ENCODE data around the gene NCAPG2.

The NCAPG2 gene

GRCh38 chr7:158587162-158588084 is 117.2 kb downstream of the NCAPG2 start, which contains the start of gene PTPRN2:
TSS of gene PTPRN2 (minus strand) at chr7:158587823.
- H3K4me3 ChIP-seq (ENCODE audit: low read depth in 1 of 2, low read length in 2 of 2), result no peak within 1 kb of the TSS
- no peak within 1 kb of the TSS for H3K4me2 ChIP-seq (ENCODE audit: insufficient read depth, low read length)
- no peaks in the 10 kb centered on the region for H3K79me2 ChIP-seq (ENCODE audit: insufficient read depth, low read length)
- no peak within 1 kb of the TSS for H3K9ac ChIP-seq (ENCODE audit: low read depth, low read length)
- H3K4me1 ChIP-seq (ENCODE audit: insufficient read depth, low read length), result no peaks in the 10 kb centered on the region
- H3K27ac ChIP-seq (ENCODE audit: low read length), result no peak within 1 kb of the TSS
- H4K20me1 ChIP-seq (ENCODE audit: insufficient read depth, low read length), result no peaks in the 10 kb centered on the region
- no peaks in the 10 kb centered on the region for H3K27me3 ChIP-seq (ENCODE audit: insufficient read depth, low read length, poor library complexity)
- TF ChIP-seq EZH2 (IDR thresholded peaks at IDR 0.05; ENCODE audit: borderline replicate concordance, low read depth, low read length, severe bottlenecking), result no peak
- no peak for DNase-seq
- H2AFZ ChIP-seq (ENCODE audit: low read depth, low read length), result no peak within 1 kb of the TSS
- ATAC-seq (ENCODE audit: insufficient read depth, low read depth), result no peak
- no peaks in the 10 kb centered on the region for H3K36me3 ChIP-seq (ENCODE audit: insufficient read depth, low read length)
- H3K9me3 ChIP-seq (ENCODE audit: insufficient read depth, low read length, severe bottlenecking), result no peaks in the 10 kb centered on the region

DNA sequence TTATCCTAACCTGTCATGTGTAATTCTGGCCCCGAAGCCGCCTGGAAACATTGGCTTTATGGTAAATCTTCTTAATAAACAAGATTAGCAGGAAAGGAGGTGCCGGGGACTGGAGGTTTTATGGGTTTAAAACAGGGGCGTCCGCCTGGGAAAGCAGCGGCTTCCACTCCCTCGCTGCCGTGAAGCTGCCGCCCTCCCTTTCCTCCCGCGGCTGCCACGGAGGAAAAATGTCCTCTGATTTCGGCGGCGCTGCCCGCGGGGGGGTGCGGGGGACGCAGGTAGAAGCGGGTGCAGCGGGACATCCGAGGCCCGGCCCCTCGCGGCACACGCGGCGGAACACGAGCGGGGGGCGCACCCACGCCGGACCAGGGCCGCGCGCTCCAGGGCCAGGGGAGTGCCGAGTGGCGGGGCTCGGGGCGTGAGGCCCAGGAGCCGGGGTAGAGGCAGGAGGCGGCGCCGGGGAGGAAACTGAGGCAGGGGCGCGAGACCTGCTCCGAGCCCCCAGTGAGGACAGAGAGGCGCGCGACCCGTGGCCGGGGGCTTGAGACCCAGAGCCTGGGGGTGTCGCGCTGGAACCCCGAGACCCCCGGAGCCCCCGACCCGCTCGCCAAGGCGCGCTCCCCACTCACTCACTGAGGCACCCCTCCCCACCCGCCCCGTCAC is 118.0 kb downstream of the NCAPG2 start:
- Histone ChIP-seq H3K4me3 (ENCODE audit: low read depth in 1 of 2, low read length in 2 of 2) (no peak overlapping the region), H3K4me1 (ENCODE audit: insufficient read depth, low read length) (no peaks in the 10 kb centered on the region), H2AFZ (ENCODE audit: low read depth, low read length) (no peak overlapping the region), H3K4me2 (ENCODE audit: insufficient read depth, low read length) (no peak overlapping the region), H3K36me3 (ENCODE audit: insufficient read depth, low read length) (no peaks in the 10 kb centered on the region), H3K79me2 (ENCODE audit: insufficient read depth, low read length) (no peaks in the 10 kb centered on the region), H4K20me1 (ENCODE audit: insufficient read depth, low read length) (no peaks in the 10 kb centered on the region), H3K9me3 (ENCODE audit: insufficient read depth, low read length, severe bottlenecking) (no peaks in the 10 kb centered on the region), H3K9ac (ENCODE audit: low read depth, low read length) (no peak overlapping the region), H3K27ac (ENCODE audit: low read length) (no peak overlapping the region), H3K27me3 (ENCODE audit: insufficient read depth, low read length, poor library complexity) (no peaks in the 10 kb centered on the region)
- ATAC-seq (ENCODE audit: insufficient read depth, low read depth) (no peak), DNase-seq (no peak)
- no peak for TF ChIP-seq CTCF (IDR thresholded peaks at IDR 0.05; ENCODE audit: borderline replicate concordance, extremely low read depth, low read length, poor library complexity, severe bottlenecking)
- no peak for TF ChIP-seq EZH2 (IDR thresholded peaks at IDR 0.05; ENCODE audit: borderline replicate concordance, low read depth, low read length, severe bottlenecking)

DNA sequence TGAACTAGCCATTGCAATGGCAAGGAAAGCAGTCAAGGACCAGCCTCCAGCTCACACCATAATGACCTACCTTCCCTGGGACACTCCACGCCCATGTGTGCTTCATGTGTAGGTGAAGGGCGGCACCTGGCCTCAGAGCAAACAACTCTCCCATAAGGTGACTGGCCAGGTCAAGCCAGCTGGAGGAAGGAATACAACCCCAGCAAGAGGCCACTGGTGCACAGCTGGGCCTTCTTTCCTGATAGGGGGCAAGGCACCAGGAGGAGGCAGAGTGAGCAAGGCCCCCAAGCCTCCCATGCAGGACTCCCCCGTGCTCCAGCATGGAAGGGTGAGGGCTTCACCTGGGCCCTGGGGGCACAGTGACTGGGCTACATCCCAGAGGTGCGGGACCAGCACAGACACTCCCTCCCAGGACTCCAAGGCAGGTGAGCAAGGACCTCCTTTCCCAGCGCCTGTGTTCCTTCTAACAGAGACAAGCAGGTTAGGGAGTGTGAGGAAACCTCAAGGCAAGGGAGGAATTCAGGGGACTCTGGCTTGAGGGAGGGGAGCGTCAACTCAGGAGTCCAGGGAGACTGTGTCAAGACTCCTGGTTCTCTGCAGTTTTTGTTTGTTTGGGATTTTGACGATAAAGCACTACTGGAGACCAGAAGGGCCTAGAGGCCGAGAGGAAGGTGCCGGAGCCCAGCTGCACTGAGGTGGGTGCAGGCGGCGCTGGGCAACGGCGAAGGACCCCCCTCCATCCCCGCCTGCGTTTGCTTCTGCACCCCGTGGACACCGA is 118.7 kb downstream of the NCAPG2 start:
- H3K4me1 ChIP-seq (ENCODE audit: insufficient read depth, low read length), result no peaks in the 10 kb centered on the region
- ATAC-seq (ENCODE audit: insufficient read depth, low read depth) (no peak), DNase-seq (no peak)
- H3K9ac ChIP-seq (ENCODE audit: low read depth, low read length), result no peak overlapping the region
- H3K27ac ChIP-seq (ENCODE audit: low read length), result no peak overlapping the region
- no peaks in the 10 kb centered on the region for H3K79me2 ChIP-seq (ENCODE audit: insufficient read depth, low read length)
- H3K27me3 ChIP-seq (ENCODE audit: insufficient read depth, low read length, poor library complexity), result no peaks in the 10 kb centered on the region
- no peak overlapping the region for H3K4me2 ChIP-seq (ENCODE audit: insufficient read depth, low read length)
- no peaks in the 10 kb centered on the region for H3K36me3 ChIP-seq (ENCODE audit: insufficient read depth, low read length)
- TF ChIP-seq CTCF (IDR thresholded peaks at IDR 0.05; ENCODE audit: borderline replicate concordance, extremely low read depth, low read length, poor library complexity, severe bottlenecking) (no peak), EZH2 (IDR thresholded peaks at IDR 0.05; ENCODE audit: borderline replicate concordance, low read depth, low read length, severe bottlenecking) (no peak)
- H2AFZ ChIP-seq (ENCODE audit: low read depth, low read length), result no peak overlapping the region
- H3K9me3 ChIP-seq (ENCODE audit: insufficient read depth, low read length, severe bottlenecking), result no peaks in the 10 kb centered on the region
- H3K4me3 ChIP-seq (ENCODE audit: low read depth in 1 of 2, low read length in 2 of 2), result no peak overlapping the region
- no peaks in the 10 kb centered on the region for H4K20me1 ChIP-seq (ENCODE audit: insufficient read depth, low read length)
